Measurements from ENCODE around the gene CAMTA1.

CAMTA1 gene

GRCh38 chr1:6962478-6962995, 177.3 kb downstream of the CAMTA1 start:
- no peak for TF ChIP-seq ARNTL (CRISPR knock-in tag; IDR thresholded peaks at IDR 0.05; ENCODE audit: borderline replicate concordance, low read depth)
- no peak for TF ChIP-seq ESRRG (CRISPR knock-in tag; IDR thresholded peaks at IDR 0.05)
- TF ChIP-seq POU6F1 (CRISPR knock-in tag; IDR thresholded peaks at IDR 0.05; ENCODE audit: borderline replicate concordance, low read depth), result no peak
- no peak for TF ChIP-seq ZFP30 (CRISPR knock-in tag; IDR thresholded peaks at IDR 0.05)
- TF ChIP-seq SNAI2 (CRISPR knock-in tag; IDR thresholded peaks at IDR 0.05), result no peak
- TF ChIP-seq PATZ1 (CRISPR knock-in tag; IDR thresholded peaks at IDR 0.05; ENCODE audit: borderline replicate concordance), result no peak
- TF ChIP-seq ZNF565 (CRISPR knock-in tag; conservative IDR thresholded peaks at IDR 0.05; ENCODE audit: low read depth), result no peak
- TF ChIP-seq ZNF8 (CRISPR knock-in tag; IDR thresholded peaks at IDR 0.05), result no peak
- TF ChIP-seq BACH2 (CRISPR knock-in tag; IDR thresholded peaks at IDR 0.05; ENCODE audit: borderline replicate concordance), result no peak
- no peak for TF ChIP-seq RARB (CRISPR knock-in tag; IDR thresholded peaks at IDR 0.05)
- TF ChIP-seq GLIS3 (CRISPR knock-in tag; IDR thresholded peaks at IDR 0.05), result no peak
- no peak for TF ChIP-seq ZNF70 (CRISPR knock-in tag; IDR thresholded peaks at IDR 0.05)
- no peak for TF ChIP-seq CSRNP3 (CRISPR knock-in tag; IDR thresholded peaks at IDR 0.05)
- no peak for TF ChIP-seq OSR1 (CRISPR knock-in tag; IDR thresholded peaks at IDR 0.05)
- TF ChIP-seq TOX (CRISPR knock-in tag; IDR thresholded peaks at IDR 0.05; ENCODE audit: borderline replicate concordance), result no peak
- no peak for TF ChIP-seq ZC3H10 (CRISPR knock-in tag; IDR thresholded peaks at IDR 0.05)
- TF ChIP-seq CREB5 (CRISPR knock-in tag; IDR thresholded peaks at IDR 0.05; ENCODE audit: low read depth), result no peak
- no peak for ATAC-seq

GRCh38 chr1:6962996-6963911, 178.0 kb downstream of the CAMTA1 start:
- no peak for ATAC-seq
- TF ChIP-seq BACH2 (CRISPR knock-in tag; IDR thresholded peaks at IDR 0.05; ENCODE audit: borderline replicate concordance), result no peak
- TF ChIP-seq PPARA (CRISPR knock-in tag; IDR thresholded peaks at IDR 0.05; ENCODE audit: borderline replicate concordance), result no peak
- TF ChIP-seq ZNF70 (CRISPR knock-in tag; IDR thresholded peaks at IDR 0.05), result no peak
- no peak for TF ChIP-seq CSDC2 (CRISPR knock-in tag; IDR thresholded peaks at IDR 0.05)
- no peak for TF ChIP-seq ZNF8 (CRISPR knock-in tag; IDR thresholded peaks at IDR 0.05)
- TF ChIP-seq ARNTL (CRISPR knock-in tag; IDR thresholded peaks at IDR 0.05; ENCODE audit: borderline replicate concordance, low read depth), result no peak

- no peak for TF ChIP-seq ZNF70 (CRISPR knock-in tag; IDR thresholded peaks at IDR 0.05)
- ATAC-seq, result no peak
Observed at GRCh38 chr1:6963912-6964307, 178.7 kb downstream of the CAMTA1 start.

GRCh38 chr1:6965083-6965934, 180.1 kb downstream of the CAMTA1 start:
- ATAC-seq, result no peak
- TF ChIP-seq TSHZ2 (CRISPR knock-in tag; IDR thresholded peaks at IDR 0.05) (no peak), CSRNP3 (CRISPR knock-in tag; IDR thresholded peaks at IDR 0.05) (no peak), ISL1 (CRISPR knock-in tag; IDR thresholded peaks at IDR 0.05) (no peak), ZNF565 (CRISPR knock-in tag; conservative IDR thresholded peaks at IDR 0.05; ENCODE audit: low read depth) (no peak), ZC3H10 (CRISPR knock-in tag; IDR thresholded peaks at IDR 0.05) (no peak)
